Cardiac fibroblast (primary cell): ENCODE data around the gene RNU6-9.

ENCODE experiments used
- DNase-seq, 2 donors: peaks; one replicate each; pipeline versions ENCODE4 v3.0.0 to v3.0.0-alpha.2; 2010; ENCODE audit warnings: low read depth in 2 of 2
- H3K4me3 ChIP-seq, 2 donors: replicated peaks in 1 of 2; 1 replicate in 1 of 2; 2 replicates in 1 of 2; pipeline ENCODE4 v1.5.1; 2011; ENCODE audit warnings: low read depth in 2 of 2, low read length in 2 of 2, mild to moderate bottlenecking in 2 of 2, moderate library complexity in 1 of 2
- CTCF ChIP-seq: IDR thresholded peaks from one replicate; pipeline ENCODE4 v1.5.1; 2011; ENCODE audit warnings: low read depth, mild to moderate bottlenecking, low read length, inconsistent platforms

Gene RNU6-9

GRCh38 chr19:896999-897398, 3.7 kb downstream of the RNU6-9 start:
- DNase-seq, result no peak
- no peak overlapping the region for H3K4me3 ChIP-seq
- no peak for TF ChIP-seq CTCF

- DNase-seq, result no peak
- H3K4me3 ChIP-seq, result no peak overlapping the region
- TF ChIP-seq CTCF, result no peak
Measured at GRCh38 chr19:897442-898039, 4.3 kb downstream of the RNU6-9 start.

GRCh38 chr19:898663-899062, 5.4 kb downstream of the RNU6-9 start:
- H3K4me3 ChIP-seq, result no peak overlapping the region
- no peak for DNase-seq
- TF ChIP-seq CTCF, result no peak

- TF ChIP-seq CTCF, result no peak
- H3K4me3 ChIP-seq, result no peak overlapping the region
- no peak for DNase-seq
Measured at GRCh38 chr19:899336-900042, 6.2 kb downstream of the RNU6-9 start.

- no peak for DNase-seq
- H3K4me3 ChIP-seq, result no peak overlapping the region
- no peak for TF ChIP-seq CTCF
Measured at GRCh38 chr19:900043-900301, 6.7 kb downstream of the RNU6-9 start.

- no peak for DNase-seq
- TF ChIP-seq CTCF, result no peak
Measured at GRCh38 chr19:900302-901111, 7.2 kb downstream of the RNU6-9 start.

More at GRCh38 chr19:900302-901111, 7.2 kb downstream of the RNU6-9 start:
- no peak overlapping the region for H3K4me3 ChIP-seq
